Bronchus fibroblast of lung (primary cell): ENCODE results near the gene NSD1. TPM values are rescaled to one million over a fixed set of nuclear protein-coding genes. Genes with fewer than 3 reads are reported as not detected.

Source experiments
- total RNA-seq: library from RNA; depleted of rRNA; stranded (reverse); fragments of >200 nt; gene quantifications from 2 replicates; pipeline ENCODE4 v1.2.3, GENCODE V29; 2015

NSD1 gene, protein sequence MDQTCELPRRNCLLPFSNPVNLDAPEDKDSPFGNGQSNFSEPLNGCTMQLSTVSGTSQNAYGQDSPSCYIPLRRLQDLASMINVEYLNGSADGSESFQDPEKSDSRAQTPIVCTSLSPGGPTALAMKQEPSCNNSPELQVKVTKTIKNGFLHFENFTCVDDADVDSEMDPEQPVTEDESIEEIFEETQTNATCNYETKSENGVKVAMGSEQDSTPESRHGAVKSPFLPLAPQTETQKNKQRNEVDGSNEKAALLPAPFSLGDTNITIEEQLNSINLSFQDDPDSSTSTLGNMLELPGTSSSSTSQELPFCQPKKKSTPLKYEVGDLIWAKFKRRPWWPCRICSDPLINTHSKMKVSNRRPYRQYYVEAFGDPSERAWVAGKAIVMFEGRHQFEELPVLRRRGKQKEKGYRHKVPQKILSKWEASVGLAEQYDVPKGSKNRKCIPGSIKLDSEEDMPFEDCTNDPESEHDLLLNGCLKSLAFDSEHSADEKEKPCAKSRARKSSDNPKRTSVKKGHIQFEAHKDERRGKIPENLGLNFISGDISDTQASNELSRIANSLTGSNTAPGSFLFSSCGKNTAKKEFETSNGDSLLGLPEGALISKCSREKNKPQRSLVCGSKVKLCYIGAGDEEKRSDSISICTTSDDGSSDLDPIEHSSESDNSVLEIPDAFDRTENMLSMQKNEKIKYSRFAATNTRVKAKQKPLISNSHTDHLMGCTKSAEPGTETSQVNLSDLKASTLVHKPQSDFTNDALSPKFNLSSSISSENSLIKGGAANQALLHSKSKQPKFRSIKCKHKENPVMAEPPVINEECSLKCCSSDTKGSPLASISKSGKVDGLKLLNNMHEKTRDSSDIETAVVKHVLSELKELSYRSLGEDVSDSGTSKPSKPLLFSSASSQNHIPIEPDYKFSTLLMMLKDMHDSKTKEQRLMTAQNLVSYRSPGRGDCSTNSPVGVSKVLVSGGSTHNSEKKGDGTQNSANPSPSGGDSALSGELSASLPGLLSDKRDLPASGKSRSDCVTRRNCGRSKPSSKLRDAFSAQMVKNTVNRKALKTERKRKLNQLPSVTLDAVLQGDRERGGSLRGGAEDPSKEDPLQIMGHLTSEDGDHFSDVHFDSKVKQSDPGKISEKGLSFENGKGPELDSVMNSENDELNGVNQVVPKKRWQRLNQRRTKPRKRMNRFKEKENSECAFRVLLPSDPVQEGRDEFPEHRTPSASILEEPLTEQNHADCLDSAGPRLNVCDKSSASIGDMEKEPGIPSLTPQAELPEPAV (N-terminal part only)
- total RNA-seq = 14.0 and 15.6 TPM in 2 replicates

GRCh38 chr5:177133096-177133852, at the start of gene NSD1:
Gene NSD1, plus strand, starts transcription at chr5:177133773. Its CDS starts 1,331 bp downstream, at chr5:177135104.

DNA sequence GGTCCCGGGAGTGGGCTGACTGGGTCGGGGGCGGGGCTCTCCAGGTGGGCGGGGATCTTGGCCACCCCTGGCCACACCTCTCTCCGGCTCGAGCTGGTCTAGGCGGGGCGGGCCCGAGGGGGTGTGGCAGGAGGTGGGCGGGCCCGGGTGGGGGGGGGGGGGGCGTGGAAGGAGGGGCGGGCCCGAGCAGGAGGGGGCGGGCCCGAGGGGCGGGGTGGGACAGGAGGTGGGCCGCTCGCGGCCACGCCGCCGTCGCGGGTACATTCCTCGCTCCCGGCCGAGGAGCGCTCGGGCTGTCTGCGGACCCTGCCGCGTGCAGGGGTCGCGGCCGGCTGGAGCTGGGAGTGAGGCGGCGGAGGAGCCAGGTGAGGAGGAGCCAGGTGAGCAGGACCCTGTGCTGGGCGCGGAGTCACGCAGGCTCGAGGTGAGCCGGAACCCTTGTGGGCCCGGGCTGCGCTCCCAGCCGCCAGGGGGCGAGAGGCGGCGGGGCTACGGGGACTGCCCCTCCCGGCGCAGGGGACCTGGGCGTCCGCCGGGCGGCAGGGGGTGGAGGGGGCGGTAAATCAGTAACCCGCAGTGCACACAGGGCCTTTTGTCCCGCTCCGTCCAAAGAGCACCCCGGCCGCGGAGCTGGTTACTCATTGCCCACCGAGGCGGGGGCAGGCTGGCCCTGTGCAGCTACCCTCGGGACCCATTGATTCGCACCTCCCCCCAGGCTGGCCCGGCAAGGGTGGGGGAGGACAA, 46.7 kb upstream of the NSD1 start, which contains the start of gene FGFR4:
Gene FGFR4 (plus strand): TSS at position 262 of the 744 bp plus-strand sequence. CDS start 2,688 bp downstream, outside the sequence.

DNA sequence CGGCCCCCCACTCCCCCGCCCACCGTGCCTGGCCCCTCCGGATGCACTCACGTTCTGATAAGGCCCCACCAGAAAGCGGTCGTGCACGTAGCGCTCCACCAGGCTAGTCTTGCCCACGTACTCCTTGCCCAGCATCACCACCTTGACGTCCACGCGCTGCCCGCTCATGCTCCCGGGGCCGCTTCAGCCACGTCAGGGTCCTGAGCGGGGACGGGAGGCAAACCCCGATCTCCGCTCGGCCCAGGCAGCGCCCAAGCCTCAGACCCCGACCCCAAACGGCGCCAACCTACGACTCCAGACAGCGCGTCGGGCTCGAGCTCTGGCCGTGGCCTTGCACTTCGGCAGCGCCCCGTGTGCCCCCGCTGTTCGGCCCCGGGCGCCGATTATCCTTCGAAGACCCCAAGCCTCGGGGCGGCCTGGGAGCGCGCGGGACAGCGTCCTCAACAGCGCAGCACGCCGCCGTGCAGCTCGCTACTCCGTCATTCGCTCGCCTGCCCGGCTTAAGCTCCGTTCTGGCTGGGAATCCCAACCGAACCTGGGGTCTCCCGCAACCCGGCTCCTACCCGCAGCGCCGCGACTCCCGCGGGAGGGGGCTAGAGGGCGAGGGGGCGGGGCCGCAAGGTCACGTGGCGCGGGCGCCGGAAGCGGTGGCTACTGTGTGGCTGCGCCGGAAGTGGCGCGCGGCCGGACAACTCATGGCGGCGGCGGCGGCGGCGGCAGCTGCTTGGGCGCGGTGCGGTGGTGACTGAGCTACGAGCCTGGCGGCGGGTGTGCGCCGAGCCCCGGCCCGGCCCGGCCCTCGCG, 169.8 kb downstream of the NSD1 start, which contains the start of the genes PRELID1 and RAB24:
Gene PRELID1 (plus strand): TSS at position 679 of the 804 bp plus-strand sequence. CDS start 187 bp downstream, outside the sequence.
Gene RAB24 (minus strand): TSS at position 599 of the 804 bp plus-strand sequence. CDS start 431 bp downstream, at position 168.

DNA sequence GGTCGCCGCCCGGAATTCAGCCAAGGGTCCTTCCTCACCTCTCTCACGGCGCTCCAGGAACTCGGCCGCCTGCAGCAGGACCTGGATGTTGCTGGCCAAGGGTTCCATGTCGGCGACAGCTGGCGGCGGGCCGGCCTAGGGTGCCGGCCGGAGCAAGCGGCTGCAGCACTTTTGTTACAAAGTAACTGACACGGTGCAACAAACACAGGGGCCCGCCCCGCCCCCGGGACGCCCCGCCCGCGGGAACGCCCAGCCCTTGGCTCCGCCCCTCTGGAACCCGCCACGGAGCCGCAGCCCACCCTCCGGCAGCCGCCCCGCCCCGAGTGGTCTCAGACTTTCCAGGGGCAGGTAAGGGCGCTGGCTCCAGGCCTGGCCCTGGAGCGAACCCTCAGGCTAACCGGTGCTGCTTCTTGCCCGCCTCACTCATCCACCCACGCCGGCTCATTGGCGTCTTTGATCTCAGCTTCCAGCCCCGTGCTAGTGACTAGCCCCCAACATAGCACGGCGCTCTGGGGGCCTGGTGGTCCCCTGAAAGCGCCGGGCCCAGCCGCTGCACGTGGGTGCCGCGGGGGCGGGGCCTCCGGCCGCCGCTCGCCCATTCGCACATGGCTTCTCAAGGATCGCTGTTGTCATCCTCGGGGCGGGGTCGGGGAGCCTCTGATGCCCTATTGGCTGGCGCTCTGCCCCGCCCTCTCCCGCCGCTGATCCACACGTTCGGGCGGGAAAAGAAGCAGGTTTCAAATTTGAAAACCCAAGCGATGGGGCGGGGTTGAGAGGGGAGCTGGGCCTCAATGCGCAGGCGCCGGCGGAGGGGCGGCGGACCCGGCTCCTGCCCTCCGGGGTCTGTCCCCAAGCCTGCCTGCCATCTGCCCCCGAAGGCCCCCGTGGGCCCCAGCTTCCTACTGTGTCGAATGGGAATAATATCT, 178.4 kb downstream of the NSD1 start, which contains the start of gene MXD3:
Gene MXD3 (minus strand): TSS at position 176 of the 926 bp plus-strand sequence. CDS start 68 bp downstream, at position 108.

Other genes with a start within 250 kb of the NSD1 start
- gene HK3, start 234.4 kb upstream of the NSD1 start, total RNA-seq = not detected in 2 replicates
- 15.0 and 15.8 TPM in 2 replicates for gene UIMC1, start 127.0 kb upstream of the NSD1 start, total RNA-seq
- gene ZNF346, start 111.1 kb upstream of the NSD1 start, total RNA-seq = 8.6 and 10.7 TPM in 2 replicates
- gene FGFR4, start 46.9 kb upstream of the NSD1 start, total RNA-seq = 8.8 and 9.1 TPM in 2 replicates
- 21.5 and 22.0 TPM in 2 replicates for gene RAB24, start 169.9 kb downstream of the NSD1 start, total RNA-seq
- gene PRELID1, start 170.0 kb downstream of the NSD1 start, total RNA-seq = 230 and 248 TPM in 2 replicates
- gene MXD3, start 178.1 kb downstream of the NSD1 start, total RNA-seq = 81.2 and 89.0 TPM in 2 replicates
- gene LMAN2, start 217.9 kb downstream of the NSD1 start, total RNA-seq = 253 and 263 TPM in 2 replicates
- gene RGS14, start 224.2 kb downstream of the NSD1 start, total RNA-seq = 5.1 and 13.1 TPM in 2 replicates